NT2/D1 (cell line): ENCODE data around the gene WFDC10B.
A peak's percentile ranks its signal among the peaks of the same experiment; 100 is the strongest.
"Not testable (repeated sequence)": the region's sequence is repeated elsewhere in the genome, so short reads cannot be mapped to it uniquely, and the experiment has no call there.

ENCODE experiments used
- DNase-seq: peaks from one replicate; pipeline ENCODE4 v3.0.0-alpha.2; 2011; ENCODE audit warnings: low read depth, low spot score
- H3K27me3 ChIP-seq: 2 replicates; pipeline ENCODE4 v1.6.0; 2011; ENCODE audit warnings: mild to moderate bottlenecking; ENCODE audit not compliant: insufficient read length, insufficient read depth
- H3K36me3 ChIP-seq: 2 replicates; pipeline ENCODE4 v1.6.1; 2011; ENCODE audit warnings: mild to moderate bottlenecking, low read length, mixed read lengths; ENCODE audit not compliant: insufficient read depth, insufficient read length
- H3K4me1 ChIP-seq: 2 replicates; pipeline ENCODE4 v1.5.1; 2011; ENCODE audit not compliant: insufficient read depth, insufficient read length
- H3K4me3 ChIP-seq: 2 replicates; pipeline ENCODE4 v1.5.1; 2011; ENCODE audit warnings: low read depth; ENCODE audit not compliant: insufficient read length
- H3K9ac ChIP-seq: 2 replicates; pipeline ENCODE4 v1.6.0; 2011; ENCODE audit warnings: low read depth; ENCODE audit not compliant: insufficient read length
- H3K9me3 ChIP-seq: 2 replicates; pipeline ENCODE4 v1.5.1; 2011; ENCODE audit warnings: mild to moderate bottlenecking, low read length; ENCODE audit not compliant: insufficient read depth
- SUZ12 ChIP-seq: IDR thresholded peaks from 2 replicates; pipeline ENCODE4 v1.6.1; 2011; ENCODE audit not compliant: insufficient read length, insufficient read depth; ENCODE audit errors: extremely low read depth
- YY1 ChIP-seq: IDR thresholded peaks from 2 replicates; pipeline ENCODE4 v1.6.1; 2011; ENCODE audit not compliant: insufficient read length, insufficient read depth
- ZNF274 ChIP-seq: IDR thresholded peaks from 2 replicates; pipeline ENCODE4 v1.6.1; 2011; ENCODE audit warnings: mild to moderate bottlenecking, low read depth, low read length

The WFDC10B gene

GRCh38 chr20:45685896-45686295, 18.9 kb downstream of the WFDC10B start:
- H3K4me1 ChIP-seq = no peaks in the 10 kb centered on the region
- TF ChIP-seq SUZ12 = no peak
- H3K36me3 ChIP-seq = no peaks in the 10 kb centered on the region
- no peaks in the 10 kb centered on the region for H3K27me3 ChIP-seq
- DNase-seq = peak; percentile 46
- H3K9ac ChIP-seq = no peak overlapping the region
- no peak overlapping the region for H3K4me3 ChIP-seq
- H3K9me3 ChIP-seq = peaks cover under 1% of the 10 kb centered on the region; the same call in 1 of the 2 replicates

DNA sequence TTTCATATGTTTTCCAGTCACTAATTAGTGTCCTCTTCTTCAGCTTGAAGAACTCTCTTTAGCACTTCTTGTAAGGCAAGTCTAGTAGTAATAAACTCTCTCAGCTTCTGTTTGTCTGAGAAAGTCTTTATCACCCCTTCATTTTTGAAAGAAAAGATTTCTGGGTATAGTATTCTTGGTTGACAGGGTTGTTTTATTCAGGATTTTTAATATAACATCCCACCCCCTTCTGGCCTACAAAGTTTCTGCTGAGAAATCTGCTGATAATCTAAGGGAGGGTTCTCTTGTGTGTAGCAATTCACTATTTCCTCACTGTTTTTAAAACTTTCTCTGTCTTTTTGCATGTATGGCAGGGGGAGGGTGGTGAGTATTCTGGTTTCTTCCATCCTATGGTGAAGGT, 25.2 kb downstream of the WFDC10B start:
- H3K4me1 ChIP-seq = no peaks in the 10 kb centered on the region

DNA sequence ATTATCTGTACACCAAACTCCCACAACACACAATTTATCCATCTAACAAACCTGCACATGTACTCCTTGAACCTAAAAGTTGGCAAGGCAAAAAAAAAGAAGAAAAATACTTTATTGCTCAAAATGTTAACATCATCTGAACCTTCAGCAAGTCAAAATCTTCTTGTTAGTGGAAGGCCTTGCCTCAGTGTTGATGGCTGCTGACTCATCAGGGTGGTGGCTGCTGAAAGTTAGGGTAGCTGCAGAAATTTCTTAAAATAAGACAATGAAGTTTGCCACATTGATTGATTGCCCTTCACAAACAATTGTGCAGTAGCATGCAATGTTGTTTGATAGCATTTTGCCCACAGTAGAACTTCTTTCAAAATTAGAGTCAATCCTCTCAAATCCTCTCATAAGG, 32.1 kb downstream of the WFDC10B start:
- no peak for TF ChIP-seq SUZ12
- no peak for TF ChIP-seq ZNF274
- TF ChIP-seq YY1 = no peak
- Histone ChIP-seq H3K9ac (no peak overlapping the region), H3K36me3 (no peaks in the 10 kb centered on the region), H3K4me1 (no peaks in the 10 kb centered on the region), H3K4me3 (no peak overlapping the region), H3K9me3 (peaks cover 5% of the 10 kb centered on the region; the same call in 1 of the 2 replicates), H3K27me3 (no peaks in the 10 kb centered on the region)
- no peak for DNase-seq

More for the DNA sequence above, 25.2 kb downstream of the WFDC10B start:
- DNase-seq = no peak
- Histone ChIP-seq H3K36me3 (no peaks in the 10 kb centered on the region), H3K9me3 (peaks cover 28% of the 10 kb centered on the region), H3K9ac (no peak overlapping the region), H3K27me3 (no peaks in the 10 kb centered on the region), H3K4me3 (no peak overlapping the region)
- no peak for TF ChIP-seq YY1
- no peak for TF ChIP-seq ZNF274
- TF ChIP-seq SUZ12 = no peak

DNA sequence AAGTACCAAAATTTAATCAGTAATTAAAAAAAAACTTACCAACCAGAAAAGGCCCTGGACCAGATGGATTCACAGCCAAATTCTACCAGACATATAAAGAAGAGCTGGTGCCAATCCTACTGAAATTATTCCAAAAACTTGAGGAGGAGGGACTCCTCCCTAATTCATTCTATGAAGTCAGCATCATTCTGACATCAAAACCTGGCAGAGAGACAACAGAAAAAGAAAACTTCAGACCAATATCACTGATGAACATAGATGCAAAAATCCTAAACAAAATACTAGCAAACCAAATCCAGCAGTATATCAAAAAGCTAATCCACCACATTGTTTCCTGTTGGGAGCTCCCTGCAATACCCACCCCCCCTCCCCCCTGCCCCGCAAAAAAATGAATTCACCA, 34.7 kb downstream of the WFDC10B start, which contains the start of gene WFDC11:
WFDC11 (minus strand) TSS at position 101 of the 400 bp plus-strand sequence. CDS start 19,639 bp downstream, outside the sequence.
- TF ChIP-seq YY1 (no peak), ZNF274 (no peak), SUZ12 (no peak)
- Histone ChIP-seq H3K4me3 (no peak within 1 kb of the TSS), H3K36me3 (no peaks in the 10 kb centered on the region), H3K27me3 (no peaks in the 10 kb centered on the region), H3K9me3 (no peaks in the 10 kb centered on the region; the same call in 1 of the 2 replicates), H3K4me1 (no peaks in the 10 kb centered on the region), H3K9ac (no peak within 1 kb of the TSS)
- DNase-seq = no peak

DNA sequence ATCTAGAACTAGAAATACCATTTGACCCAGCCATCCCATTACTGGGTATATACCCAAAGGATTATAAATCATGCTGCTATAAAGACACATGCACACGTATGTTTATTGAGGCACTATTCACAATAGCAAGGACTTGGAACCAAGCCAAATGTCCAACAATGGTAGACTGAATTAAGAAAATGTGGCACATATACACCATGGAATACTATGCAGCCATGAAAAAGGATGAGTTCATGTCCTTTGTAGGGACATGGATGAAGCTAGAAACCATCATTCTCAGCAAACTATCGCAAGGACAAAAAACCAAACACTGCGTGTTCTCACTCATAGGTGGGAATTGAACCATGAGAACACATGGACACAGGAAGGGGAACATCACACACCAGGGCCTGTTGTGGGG, 47.8 kb downstream of the WFDC10B start:
- not testable (repeated sequence) for H3K27me3 ChIP-seq, H3K36me3 ChIP-seq, H3K9ac ChIP-seq, H3K4me1 ChIP-seq, H3K4me3 ChIP-seq, H3K9me3 ChIP-seq, DNase-seq

GRCh38 chr20:45651726-45652125, 53.1 kb downstream of the WFDC10B start:
- not testable (repeated sequence) for H3K4me1 ChIP-seq, H3K4me3 ChIP-seq, DNase-seq, H3K27me3 ChIP-seq, H3K9ac ChIP-seq, H3K36me3 ChIP-seq
- H3K9me3 ChIP-seq = peaks cover 32% of the 10 kb centered on the region

- Histone ChIP-seq H3K4me3 (no peak overlapping the region), H3K9ac (no peak overlapping the region), H3K9me3 (peaks cover 33% of the 10 kb centered on the region), H3K27me3 (no peaks in the 10 kb centered on the region), H3K36me3 (no peaks in the 10 kb centered on the region), H3K4me1 (no peaks in the 10 kb centered on the region)
- DNase-seq = peak; percentile 22
- TF ChIP-seq ZNF274 (no peak), YY1 (no peak), SUZ12 (no peak)
Observed at GRCh38 chr20:45649312-45649863, 55.4 kb downstream of the WFDC10B start.
